GM21576 (cell line): ENCODE data around the gene KCNJ6.
"Not testable (repeated sequence)": the region's sequence is repeated elsewhere in the genome, so short reads cannot be mapped to it uniquely, and the experiment has no call there.

Experiments
- ATAC-seq: cut with Tn5 transposase; IDR thresholded peaks from one replicate; pipeline ENCODE4 v1.9.1; 2021; ENCODE audit warnings: mild to moderate bottlenecking, moderate library complexity; ENCODE audit not compliant: unreplicated experiment

Gene KCNJ6, protein sequence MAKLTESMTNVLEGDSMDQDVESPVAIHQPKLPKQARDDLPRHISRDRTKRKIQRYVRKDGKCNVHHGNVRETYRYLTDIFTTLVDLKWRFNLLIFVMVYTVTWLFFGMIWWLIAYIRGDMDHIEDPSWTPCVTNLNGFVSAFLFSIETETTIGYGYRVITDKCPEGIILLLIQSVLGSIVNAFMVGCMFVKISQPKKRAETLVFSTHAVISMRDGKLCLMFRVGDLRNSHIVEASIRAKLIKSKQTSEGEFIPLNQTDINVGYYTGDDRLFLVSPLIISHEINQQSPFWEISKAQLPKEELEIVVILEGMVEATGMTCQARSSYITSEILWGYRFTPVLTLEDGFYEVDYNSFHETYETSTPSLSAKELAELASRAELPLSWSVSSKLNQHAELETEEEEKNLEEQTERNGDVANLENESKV

DNA sequence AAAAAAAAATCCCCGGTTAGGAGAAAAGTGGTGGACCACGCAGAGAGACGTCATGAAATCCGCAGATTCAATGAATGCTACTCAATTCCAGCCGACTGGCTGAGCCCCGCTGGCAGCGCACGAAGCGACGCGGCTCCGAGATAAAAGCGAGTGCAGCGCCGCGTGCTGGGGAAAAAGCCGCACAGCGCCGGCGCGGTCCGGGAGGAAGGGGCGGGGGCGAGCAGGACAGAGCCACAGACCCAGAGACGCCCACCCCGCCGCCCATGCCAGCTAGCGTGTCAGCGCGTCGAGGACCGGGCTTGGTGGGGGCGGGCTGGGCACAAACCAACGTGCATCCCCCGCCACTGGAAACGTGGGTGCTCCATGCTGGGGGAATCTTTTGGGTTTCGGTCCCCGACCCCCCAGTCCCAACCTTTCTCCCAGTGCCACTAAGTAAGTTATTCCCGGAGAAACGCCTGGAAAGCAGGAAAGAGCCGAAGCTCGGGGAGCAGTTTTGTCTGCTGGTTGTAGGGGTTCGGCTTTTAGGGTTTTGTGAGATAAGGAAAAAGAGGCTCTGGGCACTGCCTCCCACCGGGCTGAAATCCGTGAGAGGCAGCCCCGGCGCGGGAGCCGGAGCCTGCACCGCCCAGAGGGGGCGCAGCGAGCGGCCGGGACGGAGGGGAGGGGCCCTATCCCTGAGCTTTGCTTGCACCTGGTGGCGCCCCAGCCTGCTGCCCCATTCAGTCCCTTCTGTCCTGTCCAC, at the start of gene KCNJ6:
Gene KCNJ6 (minus strand): TSS at position 148 of the 742 bp plus-strand sequence. CDS start 75,775 bp downstream, outside the sequence.
- ATAC-seq, result no peak

DNA sequence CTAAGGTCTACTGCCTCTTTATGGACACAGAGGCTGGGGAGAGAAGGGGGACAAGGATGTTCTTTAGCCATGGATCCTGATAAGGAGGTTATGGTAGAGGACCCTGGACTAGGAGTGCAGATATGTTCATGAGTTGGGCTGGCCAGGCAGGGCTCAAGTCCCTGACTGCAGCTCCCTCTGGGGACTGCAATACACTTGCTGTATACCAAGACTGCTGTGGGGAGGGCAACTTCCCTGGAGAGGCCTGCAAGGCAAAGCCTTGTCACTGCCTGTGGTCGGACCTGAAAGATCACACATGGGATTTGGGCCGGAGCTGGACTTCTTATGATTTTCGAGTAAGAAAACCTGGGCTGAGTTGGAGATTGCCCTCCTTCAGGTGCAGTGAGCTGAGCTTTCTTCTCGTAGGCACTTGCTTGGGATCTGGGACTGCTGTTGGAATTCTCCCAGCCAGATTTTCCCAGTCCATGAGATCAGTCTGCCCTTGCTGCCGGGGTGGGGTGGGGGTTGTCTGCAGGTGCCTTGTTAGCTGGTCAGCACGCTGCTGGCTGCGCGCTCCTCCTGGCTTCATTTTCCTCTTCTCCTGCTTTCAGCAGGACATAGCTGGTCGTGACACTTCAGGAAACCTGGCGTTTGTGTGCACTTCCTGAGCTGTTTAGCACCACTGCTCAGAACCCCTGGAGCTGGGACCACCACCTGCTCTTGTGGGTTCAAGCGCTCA, 49.0 kb upstream of the KCNJ6 start:
- ATAC-seq, result no peak

DNA sequence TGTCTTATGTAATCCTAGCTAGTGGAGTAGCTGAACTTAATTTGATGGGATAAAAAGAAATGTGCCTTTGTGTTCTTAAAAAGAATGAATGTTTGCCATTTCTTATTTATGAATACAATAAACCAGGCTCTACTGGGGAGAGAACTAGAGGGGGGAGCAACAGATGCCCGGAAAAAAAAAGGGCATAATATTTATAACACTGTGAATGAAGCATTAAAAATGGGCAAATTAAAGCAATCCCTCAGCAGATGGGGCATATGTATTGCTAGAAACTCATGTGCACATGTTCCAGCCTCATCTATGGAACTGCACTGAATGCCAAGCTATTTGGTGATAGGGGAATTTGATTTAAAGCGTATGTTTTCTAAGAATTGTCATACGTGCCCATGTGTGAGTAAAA, 42.3 kb upstream of the KCNJ6 start:
- no peak for ATAC-seq

DNA sequence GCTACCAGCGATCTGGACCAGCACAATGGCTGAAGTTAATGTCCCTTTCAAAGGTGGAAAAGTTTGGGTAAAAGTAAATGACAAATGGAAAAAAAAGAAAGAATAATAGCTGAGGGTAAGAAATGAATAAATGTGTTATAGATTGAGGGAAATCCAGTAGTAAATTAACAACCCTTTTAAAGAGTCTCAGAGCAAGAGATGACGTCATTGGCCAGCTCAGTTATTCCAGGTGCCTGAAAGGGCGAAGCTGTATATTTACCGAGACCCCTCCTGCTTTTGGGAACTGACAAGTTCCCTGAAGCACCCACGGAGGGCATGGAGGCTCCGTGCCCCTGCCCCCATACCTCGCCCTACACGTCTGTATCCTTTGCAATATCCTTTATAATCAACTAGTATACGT, 40.5 kb upstream of the KCNJ6 start:
- no peak for ATAC-seq

DNA sequence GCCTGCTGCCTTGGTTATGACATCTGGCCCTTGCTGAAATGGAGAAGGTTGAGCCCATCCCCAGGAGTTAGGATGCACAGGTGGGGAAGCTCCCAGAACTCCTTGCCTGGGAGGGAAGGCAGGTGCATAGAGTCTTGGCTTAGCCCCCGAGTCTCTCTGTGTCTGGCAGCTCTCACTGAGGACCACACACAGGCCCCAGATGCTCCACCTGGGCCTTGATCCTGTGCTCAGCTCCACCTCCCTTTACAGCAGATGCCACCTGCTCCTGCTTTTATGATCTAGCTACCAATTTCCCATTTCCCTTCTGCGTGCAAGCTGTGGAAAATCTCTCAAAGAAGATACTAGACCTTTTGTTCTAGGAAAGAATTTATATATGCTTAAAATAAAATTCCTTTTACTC, 28.8 kb upstream of the KCNJ6 start:
- ATAC-seq, result no peak

DNA sequence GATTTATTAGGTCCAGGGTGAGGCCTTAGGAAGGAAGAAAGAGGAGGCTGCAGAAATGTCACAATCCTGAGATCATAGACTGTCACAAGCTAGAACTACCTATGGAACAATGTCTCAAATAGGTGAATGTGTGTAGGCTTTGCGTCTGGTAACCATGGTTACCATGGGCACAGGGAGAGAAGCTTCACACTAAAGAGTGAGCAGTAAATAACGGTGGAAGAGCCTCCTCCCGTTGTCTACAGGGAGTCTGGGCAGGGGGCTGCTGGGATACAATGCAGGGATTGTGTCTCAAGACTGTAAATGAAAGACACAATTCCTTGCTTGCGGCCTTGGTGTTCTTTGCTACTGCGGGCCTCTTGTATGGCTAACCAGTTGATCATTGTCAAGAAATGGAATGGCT, 28.2 kb upstream of the KCNJ6 start:
- ATAC-seq, result no peak

DNA sequence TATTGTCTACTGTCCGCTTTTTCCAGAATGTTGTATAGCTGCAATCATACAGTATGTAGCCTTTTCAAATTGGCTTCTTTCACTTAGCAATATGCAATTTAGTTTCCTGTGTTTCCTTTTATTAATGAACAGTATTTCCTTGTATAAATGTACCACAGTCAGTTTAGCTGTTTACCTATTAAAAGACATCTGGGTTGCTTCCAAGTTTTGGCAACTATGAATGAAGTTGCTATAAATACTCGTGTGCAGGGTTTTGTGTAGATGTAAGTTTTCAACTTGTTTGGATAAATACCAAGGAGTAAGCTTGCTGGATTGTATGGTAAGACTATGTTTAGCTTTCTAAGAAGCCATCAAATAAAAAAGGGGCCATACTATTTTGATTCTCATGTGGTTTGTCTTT, 24.4 kb upstream of the KCNJ6 start:
- ATAC-seq, result no peak

DNA sequence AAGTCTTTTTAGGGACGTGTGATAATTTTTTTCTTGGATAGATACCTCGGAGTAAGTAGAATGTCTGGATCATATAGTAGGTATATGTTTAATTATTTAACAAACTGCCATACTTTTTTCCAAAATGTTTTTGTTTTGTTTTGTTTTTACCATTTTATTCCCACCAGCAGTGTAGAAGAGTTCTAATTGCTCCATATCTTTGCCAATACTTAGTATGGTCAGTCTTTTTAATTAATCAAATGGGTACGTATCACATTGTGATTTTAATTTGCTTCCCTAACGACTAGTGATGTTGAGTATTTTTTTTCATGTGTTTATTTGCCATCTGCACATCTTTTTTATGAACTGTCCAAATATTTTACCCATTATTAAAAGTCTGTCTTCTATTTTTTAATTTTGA, 23.6 kb upstream of the KCNJ6 start:
- ATAC-seq, result no peak

DNA sequence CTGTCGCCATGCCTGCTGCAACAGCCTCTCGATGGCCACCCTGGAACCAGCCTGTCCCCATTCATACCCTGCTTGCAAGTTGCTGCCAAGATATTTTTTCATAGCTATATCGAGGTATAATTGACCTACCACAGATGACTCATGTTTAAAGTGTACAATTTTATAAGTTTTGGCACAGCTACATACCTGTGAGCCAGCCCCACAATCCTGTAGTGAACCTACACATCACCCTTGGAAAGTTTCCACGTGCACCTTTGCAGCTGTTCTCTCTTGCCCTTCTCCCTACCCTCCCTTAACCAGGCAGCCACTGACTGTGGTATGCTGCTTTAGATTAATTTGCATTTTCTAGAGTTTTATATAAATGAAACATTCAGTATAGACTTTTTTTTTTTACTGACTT, 23.0 kb upstream of the KCNJ6 start:
- no peak for ATAC-seq

DNA sequence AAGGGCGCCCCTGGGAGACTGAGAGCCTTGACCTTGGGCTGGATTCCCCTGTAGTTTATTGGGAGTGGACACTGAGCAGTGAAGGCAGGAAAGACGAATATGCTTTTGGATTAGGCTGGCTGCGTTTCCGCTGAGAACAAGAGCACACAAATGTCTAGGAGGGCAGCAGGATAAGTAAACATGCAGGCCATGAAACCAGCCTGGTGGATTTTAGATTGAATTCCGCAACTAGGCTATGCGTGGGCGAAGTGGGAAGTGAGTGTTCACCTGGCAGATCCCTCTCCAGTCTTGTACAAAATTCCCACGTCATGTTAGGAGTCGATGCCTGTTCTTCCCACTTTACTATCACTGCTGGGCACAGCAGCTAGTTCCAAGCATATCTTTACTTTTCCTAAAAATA, 21.4 kb upstream of the KCNJ6 start:
- ATAC-seq, result no peak

DNA sequence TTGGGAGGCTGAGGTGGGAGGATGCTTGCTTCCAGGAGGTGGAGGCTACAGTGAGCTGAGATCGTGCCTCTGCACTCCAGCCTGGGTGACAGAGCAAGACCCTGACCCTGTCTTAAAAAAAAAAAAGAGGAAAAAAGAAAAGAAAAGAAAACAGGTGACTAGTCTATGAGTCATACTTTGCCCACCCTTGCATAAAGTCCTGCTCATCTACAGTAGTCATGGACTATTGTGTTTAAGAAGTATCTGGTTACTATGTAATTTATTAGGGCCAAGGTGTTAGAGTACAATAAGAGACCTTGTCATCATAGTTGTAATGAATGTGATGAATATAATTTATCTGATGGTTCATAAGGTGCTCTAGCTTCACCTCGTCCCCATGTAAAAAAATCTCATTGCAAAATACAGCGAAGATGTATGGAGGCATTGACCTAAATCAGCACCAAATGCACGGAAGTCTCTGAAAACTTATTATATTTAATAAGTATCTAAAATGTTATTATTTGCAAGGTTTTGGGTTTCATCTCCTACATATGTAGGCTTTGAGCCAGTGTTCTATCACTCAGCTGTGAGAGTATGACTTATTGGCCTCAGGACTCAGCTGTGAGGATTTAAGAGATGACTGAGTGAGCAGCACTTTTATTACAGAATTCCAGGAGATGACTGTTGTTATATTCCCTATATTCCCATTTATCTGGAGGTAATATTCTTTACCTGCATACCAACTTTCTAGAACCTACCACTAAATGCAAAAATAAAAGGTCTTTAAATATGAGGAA, 19.9 kb upstream of the KCNJ6 start:
- ATAC-seq, result no peak

DNA sequence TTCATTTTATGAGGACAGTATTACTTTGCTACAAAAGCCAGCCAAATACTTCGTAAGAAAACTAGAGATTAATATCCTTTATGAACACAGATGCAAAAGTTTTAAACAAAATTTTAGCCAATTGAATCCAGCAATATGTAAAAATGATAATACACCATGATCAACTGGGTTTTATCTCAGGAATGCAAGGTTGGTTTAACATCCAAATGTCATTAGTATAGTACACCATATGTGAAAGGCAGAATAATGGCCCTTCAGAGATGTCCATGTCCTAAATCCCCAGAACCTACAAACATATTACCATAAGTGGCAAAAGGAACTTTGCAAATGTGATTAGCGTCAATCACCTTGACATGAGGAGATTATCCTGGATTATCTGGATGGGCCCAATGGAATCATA, 16.7 kb upstream of the KCNJ6 start:
- ATAC-seq, result no peak

DNA sequence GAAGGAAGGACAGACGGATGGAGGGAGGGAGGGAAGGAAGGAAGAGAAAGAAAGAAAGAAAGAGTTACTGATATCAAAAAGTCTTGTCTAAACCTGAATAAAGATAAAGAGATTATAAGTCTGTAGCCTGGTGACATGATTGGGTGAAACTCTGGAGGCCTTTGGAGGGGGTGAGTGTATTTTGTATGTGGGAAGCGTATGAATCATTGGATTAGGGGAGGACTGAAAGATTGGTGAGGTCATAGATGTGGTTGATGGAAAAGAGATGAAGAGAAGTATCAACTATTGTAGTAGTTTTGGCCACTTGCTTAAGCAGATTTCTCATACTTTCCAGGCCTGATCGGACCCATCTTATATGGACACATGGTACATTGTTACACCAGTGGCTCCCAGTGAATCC, 11.5 kb upstream of the KCNJ6 start:
- no peak for ATAC-seq

DNA sequence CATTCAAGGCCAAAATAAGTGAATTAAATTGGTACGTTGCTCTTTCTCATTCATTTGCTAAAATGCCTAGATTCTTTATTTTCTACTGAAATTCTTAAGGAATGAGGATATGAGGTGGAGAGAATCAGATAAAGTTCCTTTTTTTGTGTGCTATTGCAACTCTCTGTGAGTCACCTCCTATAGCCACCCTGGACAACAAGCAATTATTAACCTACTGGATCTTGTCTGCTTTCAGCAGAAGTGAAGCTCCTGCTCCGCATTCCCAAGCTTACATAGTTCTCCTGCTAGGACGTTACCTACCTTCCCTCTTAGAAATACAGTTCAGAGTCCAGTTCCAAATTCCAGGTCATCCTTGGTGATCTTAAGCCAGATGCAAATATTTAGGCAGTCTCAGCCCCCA, 4.8 kb upstream of the KCNJ6 start:
- ATAC-seq, result no peak

DNA sequence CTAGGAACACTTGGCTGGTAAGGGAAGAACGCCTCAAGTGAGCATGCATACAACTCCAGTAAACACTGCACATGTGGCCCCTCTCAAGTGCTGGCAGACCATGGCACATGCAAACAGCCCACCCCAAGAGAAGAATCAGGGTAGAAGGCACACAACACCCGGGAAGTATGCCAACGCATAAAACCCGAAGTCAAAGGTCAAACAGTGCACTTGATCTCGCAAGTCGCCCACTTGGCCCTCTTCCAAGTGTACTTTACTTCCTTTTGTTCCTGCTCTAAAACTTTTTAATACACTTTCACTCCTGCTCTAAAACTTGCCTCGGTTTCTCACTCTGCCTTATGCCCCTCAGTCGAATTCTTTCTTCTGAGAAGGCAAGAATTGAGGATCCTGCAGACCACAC, 4.0 kb upstream of the KCNJ6 start:
- not testable (repeated sequence) for ATAC-seq

DNA sequence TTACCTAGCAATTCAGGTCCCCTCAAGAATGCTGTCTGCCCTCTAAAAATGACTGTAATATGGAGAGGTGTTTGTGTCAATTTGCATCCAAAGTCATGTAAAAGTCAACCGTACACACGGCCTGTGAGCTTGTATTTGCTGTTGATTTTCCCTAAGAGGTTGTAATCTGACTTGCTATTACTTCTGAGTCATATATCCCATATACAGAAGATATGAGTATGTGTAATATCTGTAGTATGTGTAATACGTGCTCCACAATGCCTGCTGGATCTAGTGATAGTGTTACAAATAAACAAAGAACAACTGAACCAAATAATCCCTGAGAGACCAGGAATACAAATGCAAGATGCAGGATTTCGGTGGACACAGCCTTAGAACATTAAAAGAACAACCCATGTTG, 1.4 kb upstream of the KCNJ6 start:
- ATAC-seq, result no peak

DNA sequence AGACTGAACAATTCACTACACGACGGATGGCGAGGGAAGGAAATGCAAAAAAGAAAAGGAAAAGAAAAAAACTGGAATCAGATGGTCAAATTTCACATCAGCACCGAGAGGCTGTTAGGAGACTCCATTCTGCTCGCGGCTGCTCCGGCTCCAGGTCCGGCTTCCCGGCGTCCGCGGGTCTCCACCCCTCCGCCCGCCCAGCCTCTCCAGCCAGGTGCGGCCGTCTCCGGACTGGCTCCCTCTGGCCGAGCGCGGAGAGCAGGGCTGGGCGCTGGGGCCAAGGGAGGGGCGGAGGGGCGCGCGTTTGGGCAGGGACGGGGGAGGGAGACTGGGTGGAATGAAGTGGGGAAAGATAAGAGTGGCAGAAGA, 332 bp downstream of the KCNJ6 start:
- no peak for ATAC-seq

DNA sequence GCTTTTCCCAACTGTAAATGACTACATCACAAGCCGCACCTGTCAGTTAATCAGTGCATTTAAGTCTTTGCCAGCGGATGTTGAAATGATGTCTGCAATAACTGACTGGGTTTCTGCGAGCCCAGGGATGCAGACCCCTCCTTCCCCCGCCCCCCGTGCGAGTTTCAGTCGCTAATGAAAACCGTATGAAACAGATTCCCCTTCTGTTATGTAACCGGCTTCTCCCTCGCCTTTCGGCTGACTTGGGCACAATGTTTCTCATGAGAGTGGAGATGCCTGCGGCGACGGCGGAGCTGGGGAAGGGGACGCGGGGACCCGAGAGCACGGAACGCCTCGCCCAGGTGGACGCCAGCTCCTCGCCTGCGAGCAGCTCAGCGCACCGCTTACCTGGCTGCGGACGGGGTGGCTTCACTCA, 753 bp downstream of the KCNJ6 start:
- ATAC-seq, result no peak

DNA sequence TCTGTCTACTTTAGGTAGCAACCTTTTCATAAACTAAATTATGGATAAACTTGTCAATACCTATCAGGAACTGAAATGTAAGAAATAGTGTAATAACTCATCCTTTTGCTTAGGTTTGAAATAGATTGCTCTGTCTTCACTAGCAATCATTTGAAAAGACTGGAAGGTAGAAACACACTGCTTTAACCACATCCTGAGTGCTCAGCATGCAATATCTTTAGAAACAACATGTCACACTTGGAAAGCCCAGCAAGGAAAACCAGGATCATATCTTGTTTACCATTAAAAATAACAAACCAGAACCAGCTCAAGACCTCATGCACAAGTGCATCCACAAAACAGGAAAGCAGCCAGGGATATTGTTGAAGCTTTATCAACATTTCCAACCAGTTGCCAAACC, 3.6 kb downstream of the KCNJ6 start:
- ATAC-seq, result no peak

DNA sequence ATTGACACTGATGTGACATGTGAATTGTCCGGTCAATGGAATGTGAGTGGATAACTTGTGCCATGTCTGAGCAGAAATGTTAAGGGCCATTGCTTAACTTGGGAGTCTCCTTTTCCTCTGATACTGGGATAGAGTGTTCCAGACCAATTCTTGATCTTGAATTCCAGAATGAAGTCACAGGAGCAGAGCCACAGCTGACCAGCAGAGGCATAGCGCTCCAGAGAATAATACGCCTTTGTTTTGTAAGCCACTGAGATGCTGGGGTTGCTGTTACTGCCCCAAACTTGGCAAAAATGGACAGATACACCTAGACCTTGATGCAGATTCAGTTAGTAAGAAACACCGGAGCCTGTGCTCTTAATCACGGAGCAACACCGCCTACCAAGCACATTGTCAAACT, 6.3 kb downstream of the KCNJ6 start:
- no peak for ATAC-seq

DNA sequence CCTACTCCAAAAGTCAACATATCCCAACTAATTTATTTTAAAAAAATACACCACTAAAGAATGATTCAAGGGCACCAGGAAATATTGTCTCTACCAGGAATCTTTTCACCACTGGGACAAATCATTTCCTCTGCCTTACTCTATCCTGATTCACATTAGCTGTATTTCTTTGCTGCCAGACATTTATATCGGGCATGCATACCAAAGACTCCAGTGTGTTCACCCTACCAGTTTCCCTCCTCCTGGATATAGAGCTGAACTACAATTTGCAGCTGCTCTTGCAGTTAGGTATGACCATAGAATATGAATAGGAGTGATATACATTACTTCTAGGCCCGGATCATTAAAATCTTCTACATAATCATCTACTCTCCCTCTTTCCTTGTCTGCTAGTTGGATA, 7.6 kb downstream of the KCNJ6 start:
- no peak for ATAC-seq
